GM12892 (cell line): ENCODE measurements around the gene ZBTB20.

Experiments
- POLR2A ChIP-seq: IDR thresholded peaks from 2 replicates; pipeline ENCODE4 v1.6.1; 2011; ENCODE audit warnings: low read depth, low read length, control low read depth
- POLR2AphosphoS5 ChIP-seq: IDR thresholded peaks from 2 replicates; pipeline ENCODE4 v1.6.1; 2011; ENCODE audit warnings: low read depth, low read length, control low read depth

DNA sequence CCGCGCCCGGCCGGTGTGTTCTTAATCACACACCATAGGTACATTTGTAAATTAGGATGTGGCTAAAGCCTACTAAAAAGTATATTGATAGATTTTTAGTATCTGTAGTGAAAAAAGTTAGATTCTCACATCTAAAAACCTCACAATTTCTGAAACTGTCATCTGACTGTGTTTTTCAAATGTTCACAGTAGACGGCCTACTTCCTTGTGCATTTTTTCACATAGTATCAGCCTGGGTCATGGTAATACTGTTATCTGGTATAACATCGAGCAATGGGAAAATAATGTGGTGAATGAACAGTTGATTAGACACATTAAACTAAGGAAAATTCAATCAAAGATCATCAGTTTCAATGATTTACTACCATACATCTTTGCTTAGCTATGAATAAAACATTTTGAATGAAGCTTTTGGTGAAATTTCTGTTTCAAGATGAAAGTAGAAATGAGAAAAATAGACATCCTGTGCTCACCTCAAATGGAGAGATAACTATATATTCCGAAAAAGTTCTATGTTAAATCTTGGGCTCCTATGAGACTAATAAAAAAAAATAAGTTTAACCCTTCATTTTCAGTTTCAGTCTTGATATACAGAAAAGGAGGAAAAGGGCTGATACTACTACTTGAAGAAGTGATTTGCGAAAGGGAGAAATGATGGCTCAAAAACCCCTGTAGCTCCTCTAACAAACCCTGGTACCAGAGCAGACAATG is 262.7 kb downstream of the ZBTB20 start:
- TF ChIP-seq POLR2AphosphoS5 (no peak), POLR2A (no peak)
